HUES64 (cell line): ENCODE data around the gene SLC20A1.

Experiments used
- H3K27ac ChIP-seq: 2 replicates; pipeline ENCODE4 v1.7.0; 2013; ENCODE audit warnings: low read depth, low read length, inconsistent platforms
- H3K27me3 ChIP-seq: 2 replicates; pipeline ENCODE4 v1.6.1; 2013; ENCODE audit warnings: mild to moderate bottlenecking, low read length; ENCODE audit not compliant: insufficient read depth
- H3K36me3 ChIP-seq: 2 replicates; pipeline ENCODE4 v1.6.1; 2013; ENCODE audit warnings: mild to moderate bottlenecking, low read length; ENCODE audit not compliant: insufficient read depth
- H3K4me1 ChIP-seq: 2 replicates; pipeline ENCODE4 v1.6.1; 2013; ENCODE audit warnings: mild to moderate bottlenecking, low read length, moderate library complexity; ENCODE audit not compliant: insufficient read depth
- H3K4me3 ChIP-seq: 2 replicates; pipeline ENCODE4 v1.5.1; 2013; ENCODE audit warnings: mild to moderate bottlenecking, low read length, moderate library complexity
- H3K9ac ChIP-seq: 2 replicates; pipeline ENCODE4 v1.6.1; 2013; ENCODE audit warnings: mild to moderate bottlenecking, low read depth, low read length
- H3K9me3 ChIP-seq: 2 replicates; pipeline ENCODE4 v1.6.1; 2013; ENCODE audit warnings: low read depth, low read length; ENCODE audit not compliant: insufficient read depth
- WGBS: fragments of 150-250, 120-280 bp; methylation state at CpG from one replicate; pipeline ENCODE4 v1.1.7; 2013; ENCODE audit warnings: missing lambda C conversion rate; 5-methylcytosine and 5-hydroxymethylcytosine counted together

The SLC20A1 gene

GRCh38 chr2:112686348-112687217 is 40.8 kb downstream of the SLC20A1 start:
- Histone ChIP-seq H3K9me3 (no peaks in the 10 kb centered on the region), H3K36me3 (no peaks in the 10 kb centered on the region), H3K27ac (no peak overlapping the region), H3K27me3 (no peaks in the 10 kb centered on the region), H3K4me1 (no peaks in the 10 kb centered on the region), H3K9ac (no peak overlapping the region; the same call in 1 of the 2 replicates), H3K4me3 (no peak overlapping the region)
- WGBS: 90% methylated on average over 14 of the region's 15 CpGs

- Histone ChIP-seq H3K9me3 (no peaks in the 10 kb centered on the region), H3K4me3 (no peak overlapping the region), H3K27ac (no peak overlapping the region), H3K27me3 (no peaks in the 10 kb centered on the region), H3K4me1 (no peaks in the 10 kb centered on the region), H3K9ac (no peak overlapping the region), H3K36me3 (no peaks in the 10 kb centered on the region)
- 89% methylated on average over 5 of the region's 6 CpGs for WGBS
These were observed 41.8 kb downstream of the SLC20A1 start for GRCh38 chr2:112687522-112687921.

- 93% methylated on average over 14 of the region's 14 CpGs for WGBS
- Histone ChIP-seq H3K4me1 (no peaks in the 10 kb centered on the region), H3K36me3 (no peaks in the 10 kb centered on the region), H3K9ac (no peak overlapping the region), H3K27me3 (no peaks in the 10 kb centered on the region), H3K9me3 (no peaks in the 10 kb centered on the region), H3K4me3 (no peak overlapping the region), H3K27ac (no peak overlapping the region)
These were observed 42.5 kb downstream of the SLC20A1 start for GRCh38 chr2:112688086-112688880.

- Histone ChIP-seq H3K9ac (no peak overlapping the region), H3K9me3 (no peaks in the 10 kb centered on the region), H3K4me1 (no peaks in the 10 kb centered on the region), H3K4me3 (no peak overlapping the region), H3K36me3 (no peaks in the 10 kb centered on the region), H3K27me3 (no peaks in the 10 kb centered on the region), H3K27ac (no peak overlapping the region)
- 83% methylated on average over 9 of the region's 9 CpGs for WGBS
These were observed 45.2 kb downstream of the SLC20A1 start for GRCh38 chr2:112690853-112691401.

GRCh38 chr2:112691881-112692281 is 46.1 kb downstream of the SLC20A1 start:
- no peaks in the 10 kb centered on the region for H3K27me3 ChIP-seq
- 86% methylated on average over 4 of the region's 4 CpGs for WGBS
- no peaks in the 10 kb centered on the region for H3K9me3 ChIP-seq
- H3K27ac ChIP-seq: no peak overlapping the region
- no peak overlapping the region for H3K4me3 ChIP-seq
- H3K4me1 ChIP-seq: no peaks in the 10 kb centered on the region
- H3K9ac ChIP-seq: no peak overlapping the region
- no peaks in the 10 kb centered on the region for H3K36me3 ChIP-seq

GRCh38 chr2:112692495-112692911 is 46.8 kb downstream of the SLC20A1 start:
- Histone ChIP-seq H3K27me3 (no peaks in the 10 kb centered on the region), H3K4me3 (no peak overlapping the region), H3K4me1 (no peaks in the 10 kb centered on the region), H3K36me3 (no peaks in the 10 kb centered on the region), H3K27ac (no peak overlapping the region), H3K9me3 (no peaks in the 10 kb centered on the region), H3K9ac (no peak overlapping the region)
- 61% methylated on average over 5 of the region's 5 CpGs for WGBS

- Histone ChIP-seq H3K36me3 (no peaks in the 10 kb centered on the region), H3K4me3 (no peak overlapping the region), H3K9ac (no peak overlapping the region), H3K27ac (no peak overlapping the region), H3K4me1 (no peaks in the 10 kb centered on the region), H3K9me3 (no peaks in the 10 kb centered on the region), H3K27me3 (no peaks in the 10 kb centered on the region)
- WGBS: 85% methylated on average over 1 of the region's 1 CpG
These were observed 47.2 kb downstream of the SLC20A1 start for GRCh38 chr2:112692918-112693317.

- H3K9me3 ChIP-seq: no peaks in the 10 kb centered on the region
- H3K4me1 ChIP-seq: no peaks in the 10 kb centered on the region
- 91% methylated on average over 7 of the region's 9 CpGs for WGBS
- H3K27ac ChIP-seq: no peak overlapping the region
- no peak overlapping the region for H3K9ac ChIP-seq
- no peak overlapping the region for H3K4me3 ChIP-seq
- H3K27me3 ChIP-seq: no peaks in the 10 kb centered on the region
- no peaks in the 10 kb centered on the region for H3K36me3 ChIP-seq
These were observed 47.9 kb downstream of the SLC20A1 start for GRCh38 chr2:112693596-112693995.

- H3K4me3 ChIP-seq: no peak overlapping the region
- no peak overlapping the region for H3K27ac ChIP-seq
- H3K9me3 ChIP-seq: no peaks in the 10 kb centered on the region
- no peaks in the 10 kb centered on the region for H3K4me1 ChIP-seq
- 97% methylated on average over 12 of the region's 12 CpGs for WGBS
- no peak overlapping the region for H3K9ac ChIP-seq
- H3K27me3 ChIP-seq: no peaks in the 10 kb centered on the region
- H3K36me3 ChIP-seq: no peaks in the 10 kb centered on the region
These were observed 48.4 kb downstream of the SLC20A1 start for GRCh38 chr2:112694182-112694581.

GRCh38 chr2:112698834-112699515 is 53.2 kb downstream of the SLC20A1 start:
- no peaks in the 10 kb centered on the region for H3K4me1 ChIP-seq
- no peak overlapping the region for H3K9ac ChIP-seq
- H3K4me3 ChIP-seq: no peak overlapping the region
- H3K36me3 ChIP-seq: no peaks in the 10 kb centered on the region
- no peak overlapping the region for H3K27ac ChIP-seq
- no peaks in the 10 kb centered on the region for H3K9me3 ChIP-seq
- H3K27me3 ChIP-seq: no peaks in the 10 kb centered on the region
- 88% methylated on average over 3 of the region's 3 CpGs for WGBS
